Measurements from ENCODE around the gene EDC4.
"Not testable (repeated sequence)": the region's sequence is repeated elsewhere in the genome, so short reads cannot be mapped to it uniquely, and the experiment has no call there.

EDC4 gene

GRCh38 chr16:67909056-67909742 is 36.3 kb downstream of the EDC4 start:
- FAIRE-seq: no peak
- DNase-seq (ENCODE audit: low spot score): no peak

GRCh38 chr16:67910158-67910557 is 37.3 kb downstream of the EDC4 start:
- FAIRE-seq (no peak), DNase-seq (ENCODE audit: low spot score) (no peak)

- DNase-seq (ENCODE audit: low spot score) (no peak), FAIRE-seq (no peak)
Measured at GRCh38 chr16:67914758-67915495, 42.1 kb downstream of the EDC4 start.

- FAIRE-seq: not testable (repeated sequence)
Measured at GRCh38 chr16:67915496-67915769, 42.6 kb downstream of the EDC4 start.

GRCh38 chr16:67915831-67916723 is 43.2 kb downstream of the EDC4 start:
- no peak for DNase-seq (ENCODE audit: low spot score)
- no peak for FAIRE-seq

More at GRCh38 chr16:67915496-67915769, 42.6 kb downstream of the EDC4 start:
- not testable (repeated sequence) for DNase-seq (ENCODE audit: low spot score)

- DNase-seq (ENCODE audit: low spot score) (no peak), FAIRE-seq (no peak)
Measured at GRCh38 chr16:67917140-67917851, 44.4 kb downstream of the EDC4 start.

GRCh38 chr16:67917852-67918236 is 45.0 kb downstream of the EDC4 start:
- DNase-seq (ENCODE audit: low spot score) (peak; percentile 82), FAIRE-seq (peak; percentile 76)

GRCh38 chr16:67919622-67920221 is 46.9 kb downstream of the EDC4 start:
- FAIRE-seq (no peak), DNase-seq (ENCODE audit: low spot score) (no peak)

- no peak for FAIRE-seq
- DNase-seq (ENCODE audit: low spot score): no peak
Measured at GRCh38 chr16:67922221-67922620, 49.4 kb downstream of the EDC4 start.

GRCh38 chr16:67922740-67923139 is 49.9 kb downstream of the EDC4 start:
- FAIRE-seq: no peak

GRCh38 chr16:67923414-67924116 is 50.7 kb downstream of the EDC4 start:
- FAIRE-seq: no peak
- DNase-seq (ENCODE audit: low spot score): no peak

More at GRCh38 chr16:67922740-67923139, 49.9 kb downstream of the EDC4 start:
- no peak for DNase-seq (ENCODE audit: low spot score)

GRCh38 chr16:67924140-67924906 is 51.5 kb downstream of the EDC4 start:
- FAIRE-seq (no peak), DNase-seq (ENCODE audit: low spot score) (no peak)

- no peak for DNase-seq (ENCODE audit: low spot score)
Measured at GRCh38 chr16:67926181-67926750, 53.4 kb downstream of the EDC4 start.

GRCh38 chr16:67927131-67927941 is 54.5 kb downstream of the EDC4 start:
- no peak for FAIRE-seq
- DNase-seq (ENCODE audit: low spot score): no peak

More at GRCh38 chr16:67926181-67926750, 53.4 kb downstream of the EDC4 start:
- no peak for FAIRE-seq

- DNase-seq (ENCODE audit: low spot score): no peak
- FAIRE-seq: no peak
Measured at GRCh38 chr16:67928147-67928546, 55.3 kb downstream of the EDC4 start.

- DNase-seq (ENCODE audit: low spot score) (peak; percentile 81), FAIRE-seq (peak; percentile 79)
Measured at GRCh38 chr16:67928561-67929364, 55.9 kb downstream of the EDC4 start.

GRCh38 chr16:67930191-67930590 is 57.3 kb downstream of the EDC4 start:
- FAIRE-seq (no peak), DNase-seq (ENCODE audit: low spot score) (no peak)
